GM18520 (cell line): ENCODE measurements around the gene GIMD1.

ENCODE experiments used
- ATAC-seq: cut with Tn5 transposase; IDR thresholded peaks from one replicate; pipeline ENCODE4 v1.9.1; 2021; ENCODE audit not compliant: unreplicated experiment

The GIMD1 gene

GRCh38 chr4:106315968-106316772 lies 52.4 kb downstream of the GIMD1 start, which contains the start of the genes AIMP1 and TBCK:
Gene AIMP1 (plus strand): TSS chr4:106316550. CDS start chr4:106325010, 8,460 bp downstream.
Gene TBCK (minus strand): TSS chr4:106316209. CDS start chr4:106308960, 7,249 bp downstream.
- peak; percentile 80 for ATAC-seq

- ATAC-seq = peak; percentile 15
Observed at GRCh38 chr4:106315476-106315967, 53.1 kb downstream of the GIMD1 start.

- ATAC-seq = no peak
Observed at GRCh38 chr4:106314960-106315359, 53.6 kb downstream of the GIMD1 start.

- ATAC-seq = no peak
Observed at GRCh38 chr4:106312997-106313522, 55.5 kb downstream of the GIMD1 start.

DNA sequence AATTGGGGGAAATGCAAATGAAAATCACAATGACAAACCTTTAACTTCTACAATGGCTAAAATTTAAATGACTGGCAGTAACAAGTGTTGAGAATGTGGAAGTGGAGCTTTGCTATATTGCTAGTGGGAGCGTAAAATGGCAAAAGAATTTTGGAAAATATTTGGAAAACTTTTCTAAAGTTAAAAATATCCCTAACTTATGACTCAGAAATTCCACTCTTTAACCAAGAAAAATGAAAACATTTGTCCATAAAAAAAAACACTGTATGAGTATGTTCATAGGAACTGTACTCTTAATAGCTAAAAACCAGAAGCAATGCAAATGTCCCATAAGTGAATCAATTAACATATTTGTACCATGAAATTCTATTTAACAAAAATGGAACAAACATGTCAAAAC lies 56.2 kb downstream of the GIMD1 start:
- ATAC-seq = no peak
